HEK293 (cell line): ENCODE data around the gene TRUB2.

Experiments
- EGR2 ChIP-seq: fragments of 450-650 bp; formaldehyde crosslinking; IDR thresholded peaks from 2 replicates; pipeline ENCODE4 v1.5.1; 2016; ENCODE audit warnings: low read depth, missing biosample characterization, missing genetic modification characterization
- GLIS1 ChIP-seq: fragments of 450-650 bp; formaldehyde crosslinking; IDR thresholded peaks from 2 replicates; pipeline ENCODE4 v1.5.1; 2016; ENCODE audit warnings: missing biosample characterization, missing genetic modification characterization
- HOXC10 ChIP-seq: sonication (generic); formaldehyde crosslinking; IDR thresholded peaks from 2 replicates; pipeline ENCODE4 v1.8.1; 2023; ENCODE audit warnings: mild to moderate bottlenecking, missing genetic modification reagents
- KLF1 ChIP-seq: fragments of 450-650 bp; formaldehyde crosslinking; IDR thresholded peaks from 2 replicates; pipeline ENCODE4 v1.5.1; 2016; ENCODE audit warnings: missing biosample characterization, missing genetic modification characterization
- KLF16 ChIP-seq: fragments of 450-650 bp; formaldehyde crosslinking; IDR thresholded peaks from 2 replicates; pipeline ENCODE4 v1.5.1; 2017; ENCODE audit warnings: missing biosample characterization, missing genetic modification characterization
- KLF17 ChIP-seq: fragments of 450-650 bp; formaldehyde crosslinking; IDR thresholded peaks from 2 replicates; pipeline ENCODE4 v1.5.1; 2016; ENCODE audit warnings: missing biosample characterization, missing genetic modification characterization
- KLF7 ChIP-seq: fragments of 450-650 bp; formaldehyde crosslinking; IDR thresholded peaks from 2 replicates; pipeline ENCODE4 v1.5.1; 2016; ENCODE audit warnings: missing biosample characterization, missing genetic modification characterization, borderline replicate concordance
- KLF9 ChIP-seq: fragments of 450-650 bp; formaldehyde crosslinking; IDR thresholded peaks from 2 replicates; pipeline ENCODE4 v1.5.1; 2016; ENCODE audit warnings: missing biosample characterization, missing genetic modification characterization, low read depth
- PBX3 ChIP-seq: sonication (generic); formaldehyde crosslinking; IDR thresholded peaks from 2 replicates; pipeline ENCODE4 v1.8.1; 2022; ENCODE audit warnings: mild to moderate bottlenecking, moderate library complexity, missing genetic modification reagents
- REPIN1 ChIP-seq: fragments of 450-650 bp; formaldehyde crosslinking; IDR thresholded peaks from 2 replicates; pipeline ENCODE4 v1.5.1; 2017; ENCODE audit warnings: missing biosample characterization, missing genetic modification characterization, low read depth
- SCRT2 ChIP-seq: fragments of 450-650 bp; formaldehyde crosslinking; IDR thresholded peaks from 2 replicates; pipeline ENCODE4 v1.5.1; 2016; ENCODE audit warnings: missing biosample characterization, missing genetic modification characterization
- SP7 ChIP-seq: fragments of 450-650 bp; formaldehyde crosslinking; IDR thresholded peaks from 2 replicates; pipeline ENCODE4 v1.5.1; 2016; ENCODE audit warnings: missing biosample characterization, missing genetic modification characterization
- YY1 ChIP-seq: fragments of 450-650 bp; formaldehyde crosslinking; IDR thresholded peaks from 2 replicates; pipeline ENCODE4 v1.5.1; 2018; ENCODE audit warnings: missing biosample characterization, missing genetic modification characterization
- ZBTB10 ChIP-seq: fragments of 450-650 bp; formaldehyde crosslinking; IDR thresholded peaks from 2 replicates; pipeline ENCODE4 v1.5.1; 2016; ENCODE audit warnings: missing biosample characterization, missing genetic modification characterization
- ZBTB11 ChIP-seq: fragments of 450-650 bp; formaldehyde crosslinking; conservative IDR thresholded peaks from 2 replicates; pipeline ENCODE4 v1.5.1; 2016; ENCODE audit warnings: low read depth, missing biosample characterization, missing genetic modification characterization
- ZBTB48 ChIP-seq: fragments of 450-650 bp; formaldehyde crosslinking; IDR thresholded peaks from 2 replicates; pipeline ENCODE4 v1.5.1; 2016; ENCODE audit warnings: missing biosample characterization, missing genetic modification characterization
- ZNF24 ChIP-seq: fragments of 450-650 bp; formaldehyde crosslinking; IDR thresholded peaks from 2 replicates; pipeline ENCODE4 v1.5.1; 2016; ENCODE audit warnings: missing biosample characterization, missing genetic modification characterization
- ZNF324 ChIP-seq: fragments of 450-650 bp; formaldehyde crosslinking; IDR thresholded peaks from 2 replicates; pipeline ENCODE4 v1.5.1; 2016; ENCODE audit warnings: missing biosample characterization, missing genetic modification characterization
- ZNF335 ChIP-seq: fragments of 450-650 bp; formaldehyde crosslinking; conservative IDR thresholded peaks from 2 replicates; pipeline ENCODE4 v1.5.1; 2016; ENCODE audit warnings: missing biosample characterization, missing genetic modification characterization
- ZNF660 ChIP-seq: fragments of 450-650 bp; IDR thresholded peaks from 2 replicates; pipeline ENCODE4 v1.5.1; 2018; ENCODE audit warnings: missing biosample characterization, mild to moderate bottlenecking, missing genetic modification characterization
- ZNF670 ChIP-seq: fragments of 450-650 bp; formaldehyde crosslinking; IDR thresholded peaks from 2 replicates; pipeline ENCODE4 v1.5.1; 2016; ENCODE audit warnings: missing biosample characterization, missing genetic modification characterization, low read depth
- ZNF843 ChIP-seq: fragments of 450-650 bp; formaldehyde crosslinking; IDR thresholded peaks from 2 replicates; pipeline ENCODE4 v1.5.1; 2016; ENCODE audit warnings: missing biosample characterization, missing genetic modification characterization
- ZSCAN23 ChIP-seq: fragments of 450-650 bp; formaldehyde crosslinking; IDR thresholded peaks from 2 replicates; pipeline ENCODE4 v1.5.1; 2016; ENCODE audit warnings: missing biosample characterization, missing genetic modification characterization
- ZSCAN5A ChIP-seq: fragments of 450-650 bp; formaldehyde crosslinking; IDR thresholded peaks from 2 replicates; pipeline ENCODE4 v1.5.1; 2016; ENCODE audit warnings: missing biosample characterization, missing genetic modification characterization

Gene TRUB2

GRCh38 chr9:128339761-128340690 is 17.8 kb upstream of the TRUB2 start, which contains the start of gene SLC27A4 (continued):
- TF ChIP-seq ZBTB11 (tag by site-specific recombination): peak; percentile 53; the same call in 1 of the 2 replicates
- TF ChIP-seq ZNF843 (tag by site-specific recombination): peak; percentile 58; the same call in 1 of the 2 replicates
- TF ChIP-seq KLF7: peak; percentile 95
- no peak for TF ChIP-seq EGR2 (tag by site-specific recombination)
- TF ChIP-seq YY1 (tag by site-specific recombination): 0 out of 2 replicates have a peak, but pooled peaks have one; percentile 16
- no peak for TF ChIP-seq REPIN1 (tag by site-specific recombination)
- TF ChIP-seq ZBTB48 (tag by site-specific recombination): peak; percentile 58; the same call in 1 of the 2 replicates
- TF ChIP-seq ZBTB10: peak; percentile 60; the same call in 1 of the 2 replicates
- TF ChIP-seq SCRT2 (tag by site-specific recombination): peak; percentile 96
- peak; percentile 80 for TF ChIP-seq KLF1
- TF ChIP-seq ZSCAN5A: 0 out of 2 replicates have a peak, but pooled peaks have one; percentile 75
- TF ChIP-seq SP7 (tag by site-specific recombination): peak; percentile 66; the same call in 1 of the 2 replicates
- TF ChIP-seq PBX3 (CRISPR knock-in tag): peak; percentile 58; the same call in 1 of the 2 replicates
- TF ChIP-seq ZNF670: no peak
- TF ChIP-seq GLIS1: peak; percentile 30; the same call in 1 of the 2 replicates
- TF ChIP-seq KLF16: 0 out of 2 replicates have a peak, but pooled peaks have one; percentile 17
- peak; percentile 72; the same call in 1 of the 2 replicates for TF ChIP-seq ZNF24 (tag by site-specific recombination)
- peak; percentile 71 for TF ChIP-seq KLF17 (tag by site-specific recombination)
- 0 out of 2 replicates have a peak, but pooled peaks have one; percentile 17 for TF ChIP-seq ZSCAN23 (tag by site-specific recombination)
- peak; percentile 85 for TF ChIP-seq ZNF660
- TF ChIP-seq KLF9: no peak; the same call in 1 of the 2 replicates
- TF ChIP-seq ZNF335 (tag by site-specific recombination): peak; percentile 83
- TF ChIP-seq HOXC10 (CRISPR knock-in tag): 0 out of 2 replicates have a peak, but pooled peaks have one; percentile 1
- peak; percentile 57; the same call in 1 of the 2 replicates for TF ChIP-seq ZNF324 (tag by site-specific recombination)
